Stimulated activated CD4-positive, alpha-beta T cell treated with anti-CD3 and anti-CD28 coated beads, Interleukin-15, amount 100 ng/mL, for 48 hours (primary cell): ENCODE results near the gene SOX6.
"Not testable (repeated sequence)": the region's sequence is repeated elsewhere in the genome, so short reads cannot be mapped to it uniquely, and the experiment has no call there.

Experiments used
- DNase-seq, 2 donors: peaks; one replicate each; pipeline ENCODE4 v3.0.0-alpha.2; 2020; ENCODE audit warnings: low read depth in 2 of 2

The SOX6 gene

DNA sequence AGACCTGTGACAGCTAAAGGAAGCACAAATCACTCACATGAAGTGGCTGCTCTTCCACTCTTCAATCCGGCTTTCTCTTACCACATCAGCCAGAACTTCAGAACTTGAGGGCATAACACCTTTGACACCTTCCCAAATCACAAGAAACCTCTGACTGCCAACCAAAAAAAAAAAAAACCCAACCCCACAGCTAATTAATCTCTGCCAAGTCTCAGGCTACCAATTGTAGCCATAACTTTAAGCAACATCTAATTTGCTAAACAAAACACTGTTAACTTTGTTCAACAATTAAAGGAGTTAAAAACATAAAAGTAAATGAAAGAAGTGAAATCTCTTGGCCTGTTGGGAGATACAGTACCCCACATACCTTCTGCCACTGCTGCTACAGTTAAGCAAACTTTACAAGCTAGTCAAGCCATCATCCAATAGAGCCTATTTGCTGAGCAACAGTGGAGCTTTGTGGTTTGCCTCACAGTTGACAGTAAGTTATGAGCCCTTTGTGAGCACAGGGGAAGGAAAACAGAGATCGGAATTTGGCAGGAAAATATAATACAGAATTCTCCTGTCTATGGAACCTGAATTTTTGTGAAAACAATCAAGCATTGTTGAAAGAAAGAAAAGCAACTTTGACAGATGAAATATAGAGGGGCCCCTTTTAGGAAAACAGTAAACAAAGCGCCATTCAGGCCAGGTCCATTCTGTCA, at the start of gene SOX6:
TSS of gene SOX6 (minus strand) at position 490 of the 704 bp plus-strand sequence. CDS start 15,298 bp downstream, outside the sequence.
- DNase-seq = no peak

DNA sequence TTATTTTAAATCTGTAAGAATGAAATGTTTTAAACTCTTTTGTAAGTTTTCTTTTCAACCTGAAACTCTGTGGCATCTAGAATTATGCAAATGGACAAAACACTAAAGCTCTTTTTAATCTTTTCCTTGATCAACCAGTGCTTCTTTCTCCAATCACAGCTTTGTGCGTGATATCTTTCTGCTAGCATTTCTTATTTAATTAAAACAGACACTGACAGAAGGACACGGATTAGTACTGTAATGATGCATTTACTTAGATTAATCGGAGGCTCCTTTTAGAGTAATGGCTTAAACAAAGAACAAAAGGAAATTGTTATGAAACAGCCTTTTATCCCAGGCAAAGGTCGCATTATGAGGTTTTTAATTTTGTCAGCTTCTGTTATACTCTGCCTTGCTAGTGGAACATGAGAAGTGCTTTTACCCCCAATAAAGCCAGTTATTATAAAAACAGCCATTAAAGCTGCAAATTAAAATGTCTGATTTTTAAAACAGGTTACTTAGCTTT, 48.5 kb upstream of the SOX6 start:
- DNase-seq = no peak

GRCh38 chr11:16403851-16404250, 47.5 kb upstream of the SOX6 start:
- DNase-seq = no peak

DNA sequence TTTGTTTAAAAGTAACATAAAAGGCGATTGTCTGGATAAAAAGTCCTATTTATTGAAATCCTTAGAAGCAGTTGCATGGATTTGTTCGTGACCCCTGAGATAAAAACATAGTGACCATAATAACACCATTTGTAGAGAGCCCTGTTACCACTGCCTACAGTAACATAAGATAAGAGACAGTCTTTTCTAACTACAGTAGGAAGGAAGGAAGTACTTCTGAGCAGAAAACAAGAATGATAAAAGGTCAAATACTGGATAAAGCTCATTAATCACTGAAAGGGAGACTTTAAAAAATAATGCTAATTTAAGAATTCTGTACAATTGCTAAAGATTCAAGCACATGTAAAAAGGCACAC, 47.1 kb upstream of the SOX6 start:
- no peak for DNase-seq

DNA sequence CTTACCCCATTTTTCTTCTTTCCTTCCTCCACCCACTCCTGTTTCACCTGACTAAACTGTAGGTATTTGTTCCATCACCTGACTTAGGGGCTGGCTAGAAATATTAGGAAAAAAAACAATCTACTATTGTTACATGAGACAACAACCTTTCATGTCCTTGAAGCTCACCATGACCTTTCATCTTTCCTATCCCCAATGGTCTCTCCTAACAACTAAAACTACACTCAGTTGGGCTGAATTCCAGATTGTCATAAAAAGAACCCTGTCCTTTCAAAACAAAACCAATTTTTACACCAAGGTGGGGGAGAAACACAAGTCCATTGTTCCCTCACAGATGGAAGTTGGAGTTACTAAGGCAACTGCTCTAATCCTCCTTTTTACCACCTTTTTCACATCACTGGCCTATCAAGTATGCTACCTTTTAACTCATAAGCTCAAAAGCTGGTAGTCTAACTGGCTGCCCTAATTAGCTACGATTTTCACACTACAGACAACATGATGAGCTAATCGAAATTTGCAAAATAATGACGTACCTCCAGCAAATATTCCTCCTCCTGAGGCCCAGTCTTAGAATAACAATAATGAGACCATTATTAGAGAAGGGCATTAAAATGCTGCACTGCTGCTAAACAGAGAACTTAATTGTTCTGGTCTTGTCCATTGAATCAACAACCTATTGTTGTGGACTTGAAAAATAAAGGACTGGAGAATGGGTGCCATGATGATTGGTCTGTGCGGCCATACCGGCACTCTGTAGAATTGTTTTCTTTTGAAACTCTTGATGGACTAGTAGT, 46.5 kb upstream of the SOX6 start:
- DNase-seq = no peak

DNA sequence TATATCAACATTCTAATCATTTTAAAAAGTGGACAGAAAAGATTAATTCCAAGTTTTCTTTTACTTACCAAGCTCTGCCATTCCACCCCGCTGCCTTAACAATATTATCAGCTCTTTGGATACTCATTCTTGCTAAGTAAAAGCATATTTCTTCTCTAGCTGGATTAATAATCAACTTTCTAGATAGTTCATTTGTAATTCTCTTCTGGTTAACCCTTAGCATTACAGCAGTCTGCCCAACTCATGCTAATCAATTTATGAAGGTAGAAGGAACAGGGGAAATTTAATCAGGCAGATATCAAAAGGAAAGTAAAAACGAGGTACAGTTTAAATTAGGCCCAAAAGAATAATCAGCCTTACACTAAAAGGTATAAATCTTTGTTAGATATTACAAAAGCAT, 41.0 kb upstream of the SOX6 start:
- no peak for DNase-seq

DNA sequence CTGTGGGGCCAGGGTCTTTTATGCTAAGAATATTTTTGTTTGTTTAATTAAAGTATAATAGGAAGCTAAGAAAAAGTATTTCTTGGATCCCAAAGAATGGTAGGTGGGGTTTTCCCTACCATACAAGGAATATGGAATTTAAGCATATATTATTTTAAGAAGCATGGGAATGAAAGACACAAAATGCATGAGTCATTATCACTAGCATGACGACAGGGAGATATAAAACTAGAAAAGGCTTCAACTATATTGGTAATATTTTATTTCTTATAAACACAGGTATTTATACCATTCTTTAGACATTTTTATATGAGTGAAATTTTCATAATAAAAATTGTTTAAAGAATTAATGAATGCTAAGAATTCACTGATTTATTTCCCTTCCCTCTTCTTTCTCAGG, 39.3 kb upstream of the SOX6 start:
- no peak for DNase-seq

DNA sequence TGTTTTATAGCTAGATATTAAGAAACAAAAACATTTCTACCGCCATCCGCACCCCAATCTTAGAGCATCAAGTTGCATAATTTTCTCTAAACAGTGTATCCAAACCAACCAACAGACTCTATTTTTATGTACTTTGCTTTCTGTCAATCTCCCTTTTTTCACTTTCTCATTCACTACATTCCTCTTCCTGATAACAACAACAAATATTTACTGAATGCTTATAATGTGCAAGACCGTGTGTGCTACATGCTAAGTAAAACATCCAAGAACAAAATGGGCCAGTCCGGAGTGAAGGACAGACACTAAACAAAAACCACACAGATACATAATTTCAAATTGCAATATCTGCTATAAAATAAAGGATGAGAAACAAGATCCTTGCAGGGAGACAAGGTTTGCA, 38.6 kb upstream of the SOX6 start:
- no peak for DNase-seq

- no peak for DNase-seq
Observed at GRCh38 chr11:16393340-16393739, 37.0 kb upstream of the SOX6 start.

GRCh38 chr11:16392616-16393015, 36.3 kb upstream of the SOX6 start:
- DNase-seq = no peak

DNA sequence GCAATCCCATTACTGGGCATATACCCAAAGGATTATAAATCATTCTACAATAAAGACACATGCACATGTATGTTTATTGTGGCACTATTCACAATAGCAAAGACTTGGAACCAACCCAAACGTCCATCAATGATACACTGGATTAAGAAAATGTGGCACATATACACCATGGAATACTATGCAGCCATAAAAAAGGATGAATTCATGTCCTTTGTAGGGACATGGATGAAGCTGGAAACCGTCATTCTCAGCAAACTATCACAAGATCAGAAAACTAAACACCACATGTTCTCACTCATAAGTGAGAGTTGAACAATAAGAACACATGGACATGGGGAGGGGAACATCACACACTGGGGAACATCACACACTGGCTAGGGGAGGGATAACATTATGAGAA, 34.5 kb upstream of the SOX6 start:
- not testable (repeated sequence) for DNase-seq

DNA sequence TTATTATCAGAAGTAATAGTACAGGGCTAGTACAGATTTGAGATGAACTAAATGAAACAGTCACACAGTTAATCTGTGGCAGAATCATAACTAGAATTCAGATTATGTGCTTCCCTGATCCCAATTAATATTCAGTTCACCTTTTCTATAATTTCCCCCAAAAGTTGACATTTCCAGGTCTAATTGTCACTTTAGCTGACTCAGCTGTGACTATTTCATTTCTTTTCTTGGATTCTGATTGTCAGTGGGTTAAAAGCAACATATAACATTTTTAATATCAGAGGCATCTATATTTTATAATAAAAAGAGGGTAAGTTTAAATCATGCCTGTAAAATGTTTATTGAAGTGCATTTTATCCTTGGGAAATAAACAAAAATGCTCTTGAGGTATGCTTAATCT, 28.8 kb upstream of the SOX6 start:
- DNase-seq = no peak

- no peak for DNase-seq
Observed at GRCh38 chr11:16382638-16383380, 26.5 kb upstream of the SOX6 start.

- DNase-seq = no peak
Observed at GRCh38 chr11:16382186-16382585, 25.8 kb upstream of the SOX6 start.

GRCh38 chr11:16380941-16381568, 24.7 kb upstream of the SOX6 start:
- DNase-seq = no peak

DNA sequence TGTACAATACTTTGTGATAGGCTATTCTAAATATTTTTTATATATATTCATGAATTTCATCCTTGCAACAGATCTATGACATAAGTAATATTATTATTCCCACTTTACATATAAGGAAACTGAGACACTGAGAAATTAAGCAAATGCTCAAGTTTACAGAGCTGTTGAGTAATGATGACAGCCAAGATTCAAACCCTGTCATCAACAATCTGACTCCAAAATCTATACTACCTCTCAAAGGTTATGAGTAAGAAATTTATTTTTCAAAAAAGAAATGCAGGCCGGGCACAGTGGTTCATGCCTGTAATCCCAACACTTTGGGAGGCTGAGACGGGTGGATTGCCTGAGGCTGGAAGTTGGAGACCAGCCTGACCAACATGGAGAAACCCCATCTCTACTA, 22.6 kb upstream of the SOX6 start:
- DNase-seq = no peak

- DNase-seq = no peak
Observed at GRCh38 chr11:16377746-16378145, 21.4 kb upstream of the SOX6 start.

DNA sequence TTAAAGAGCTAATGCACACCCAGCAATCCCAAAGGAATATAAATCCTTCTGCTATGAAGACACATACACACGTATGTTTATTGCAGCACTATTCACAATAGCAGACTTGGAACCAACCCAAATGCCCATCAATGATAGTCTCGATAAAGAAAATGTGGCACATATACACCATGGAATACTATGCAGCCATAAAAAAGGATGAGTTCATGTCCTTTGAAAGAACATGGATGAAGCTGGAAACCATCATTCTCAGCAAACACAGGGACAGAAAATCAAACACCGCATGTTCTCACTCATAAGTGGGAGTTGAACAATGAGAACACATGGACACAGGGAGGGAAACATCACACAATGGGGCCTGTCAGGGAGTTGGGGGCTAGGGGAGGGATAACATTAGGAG, 19.3 kb upstream of the SOX6 start:
- not testable (repeated sequence) for DNase-seq

DNA sequence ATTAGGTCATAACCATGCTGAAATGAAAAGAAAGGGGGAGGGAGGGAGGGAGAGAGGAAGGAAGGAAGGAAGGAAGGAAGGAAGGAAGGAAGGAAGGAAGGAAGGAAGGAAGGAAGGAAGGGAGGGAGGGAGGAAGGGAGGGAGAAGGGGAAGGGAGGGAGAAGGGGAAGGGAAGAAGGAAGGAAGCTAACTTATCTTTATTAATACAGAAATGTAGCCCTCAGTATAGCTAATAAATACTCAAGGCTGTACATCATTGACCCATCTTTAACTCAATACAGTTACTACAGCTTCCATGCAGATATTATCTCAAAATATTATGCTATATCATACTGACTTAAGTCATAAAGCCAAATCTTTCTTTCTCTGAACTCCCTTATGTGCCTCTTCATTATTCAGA, 17.4 kb upstream of the SOX6 start:
- no peak for DNase-seq

- DNase-seq = no peak
Observed at GRCh38 chr11:16372355-16372754, 16.0 kb upstream of the SOX6 start.

- DNase-seq = no peak
Observed at GRCh38 chr11:16367252-16367651, 10.9 kb upstream of the SOX6 start.

DNA sequence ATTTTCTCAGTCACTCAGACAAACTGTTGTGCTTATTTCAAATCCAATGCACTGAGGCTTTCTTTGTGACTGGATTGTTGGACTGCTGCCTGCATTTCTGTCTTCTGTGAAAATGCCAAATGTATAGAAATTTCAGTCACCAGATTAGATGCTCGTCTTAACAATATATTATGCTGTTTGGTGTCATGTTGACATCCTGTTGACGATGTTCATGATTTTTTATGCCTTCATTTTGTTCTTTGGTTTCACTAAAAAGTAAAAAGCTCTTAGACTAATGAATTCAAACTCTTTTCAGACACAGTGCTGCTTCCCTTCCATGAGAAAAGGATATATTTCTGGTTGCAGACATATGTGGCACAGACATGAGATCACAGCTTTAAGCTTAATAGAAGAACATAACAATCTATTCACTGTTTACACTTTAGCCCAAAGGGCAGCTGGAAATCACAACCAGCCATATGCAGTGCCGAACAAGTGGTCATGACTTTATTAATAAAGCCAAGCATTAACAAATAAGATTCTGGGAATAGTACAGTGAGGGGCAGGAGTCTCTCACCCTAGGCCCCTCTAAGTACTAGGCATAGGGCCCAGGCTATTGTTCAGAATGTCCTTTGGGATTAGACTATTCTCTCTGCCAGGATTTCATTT, 9.4 kb upstream of the SOX6 start:
- DNase-seq = no peak
